GM23248 (cell line): ENCODE results near the gene RBM17. TPM values are rescaled to one million over a fixed set of nuclear protein-coding genes. Genes with fewer than 3 reads are reported as not detected.

Source experiments
- DNase-seq: peaks from one replicate; pipeline ENCODE4 v3.0.0-alpha.2; 2015
- H2AFZ ChIP-seq: fragments of 200-600 bp; sonication (generic); 2 replicates; pipeline ENCODE4 v1.6.1; 2016; ENCODE audit warnings: antibody characterized with exemption
- H3F3A ChIP-seq: fragments of 200-600 bp; sonication (generic); 2 replicates; pipeline ENCODE4 v1.6.1; 2016; ENCODE audit warnings: mild to moderate bottlenecking, antibody characterized with exemption, mixed run types; ENCODE audit not compliant: insufficient read depth
- H3K27ac ChIP-seq: fragments of 200-600 bp; sonication (generic); 2 replicates; pipeline ENCODE4 v1.5.1; 2016; ENCODE audit warnings: mild to moderate bottlenecking
- H3K27me3 ChIP-seq: fragments of 200-600 bp; sonication (generic); replicated peaks from 2 replicates; pipeline ENCODE4 v1.6.1; 2016; ENCODE audit warnings: mild to moderate bottlenecking; ENCODE audit not compliant: insufficient read depth
- H3K36me3 ChIP-seq: fragments of 200-600 bp; sonication (generic); 2 replicates; pipeline ENCODE4 v1.6.1; 2016; ENCODE audit warnings: low read depth, mild to moderate bottlenecking
- H3K4me1 ChIP-seq: fragments of 200-600 bp; sonication (generic); 2 replicates; pipeline ENCODE4 v1.6.1; 2016; ENCODE audit warnings: mild to moderate bottlenecking; ENCODE audit not compliant: insufficient read depth
- H3K4me2 ChIP-seq: fragments of 200-600 bp; sonication (generic); one replicate; pipeline ENCODE4 v1.6.1; 2016; ENCODE audit warnings: mild to moderate bottlenecking; ENCODE audit not compliant: unreplicated experiment
- H3K4me3 ChIP-seq: fragments of 200-600 bp; sonication (generic); 2 replicates; pipeline ENCODE4 v1.5.1; 2016; ENCODE audit warnings: mild to moderate bottlenecking
- H3K79me2 ChIP-seq: fragments of 200-600 bp; sonication (generic); 2 replicates; pipeline ENCODE4 v1.6.1; 2016; ENCODE audit warnings: mild to moderate bottlenecking; ENCODE audit not compliant: insufficient read depth
- H3K9ac ChIP-seq: fragments of 200-600 bp; sonication (generic); 2 replicates; pipeline ENCODE4 v1.6.1; 2016; ENCODE audit warnings: mild to moderate bottlenecking
- H3K9me2 ChIP-seq: fragments of 200-600 bp; sonication (generic); 2 replicates; pipeline ENCODE4 v1.6.1; 2016; ENCODE audit warnings: mixed run types, mild to moderate bottlenecking, moderate library complexity; ENCODE audit not compliant: insufficient read depth
- H3K9me3 ChIP-seq: fragments of 200-600 bp; sonication (generic); one replicate; pipeline ENCODE4 v1.6.1; 2017; ENCODE audit warnings: low read depth
- H4K20me1 ChIP-seq: fragments of 200-600 bp; sonication (generic); 2 replicates; pipeline ENCODE4 v1.6.0; 2016; ENCODE audit not compliant: insufficient read depth
- EZH2 ChIP-seq: fragments of 200-600 bp; sonication (generic); IDR thresholded peaks from 2 replicates; pipeline ENCODE4 v1.6.1; 2018; ENCODE audit warnings: antibody characterized with exemption, mild to moderate bottlenecking; ENCODE audit not compliant: insufficient read depth, poor library complexity, severe bottlenecking
- EZH2phosphoT487 ChIP-seq: fragments of 200-600 bp; sonication (generic); IDR thresholded peaks from 2 replicates; pipeline ENCODE4 v1.6.1; 2018; ENCODE audit warnings: antibody characterized with exemption, moderate library complexity, mild to moderate bottlenecking, low read depth; ENCODE audit not compliant: insufficient read depth
- WGBS, 2 experiments: methylation state at CpG; one replicate each; pipeline ENCODE4 v1.1.6; 2015 to 2017; ENCODE audit warnings: low lambda C conversion rate in 2 of 2, low coverage in 1 of 2; ENCODE audit errors: missing lambda C conversion rate in 2 of 2; 5-methylcytosine and 5-hydroxymethylcytosine counted together
- in situ Hi-C: fragments of 300-500 bp; cut with MboI; formaldehyde crosslinking; loops from 2 replicates; pipeline ENCODE4 v1.15.0; 2020
- polyA plus RNA-seq: library from polyadenylated mRNA; unstranded; fragments of >200 nt; fragmentation: Nextera tagmentation; extraction: Ambion mirVana; gene quantifications from 2 replicates; pipeline ENCODE4 v1.2.1, GENCODE V29; 2016
- total RNA-seq: library from RNA; depleted of rRNA; stranded (reverse); fragments of >200 nt; shearing (Covaris generic); gene quantifications from 2 replicates; pipeline ENCODE4 v1.2.3, GENCODE V29; 2014

RBM17 gene
- total and polyA plus RNA-seq, 2 experiments from 2014 or later = 24.1 to 99.9 TPM

DNA sequence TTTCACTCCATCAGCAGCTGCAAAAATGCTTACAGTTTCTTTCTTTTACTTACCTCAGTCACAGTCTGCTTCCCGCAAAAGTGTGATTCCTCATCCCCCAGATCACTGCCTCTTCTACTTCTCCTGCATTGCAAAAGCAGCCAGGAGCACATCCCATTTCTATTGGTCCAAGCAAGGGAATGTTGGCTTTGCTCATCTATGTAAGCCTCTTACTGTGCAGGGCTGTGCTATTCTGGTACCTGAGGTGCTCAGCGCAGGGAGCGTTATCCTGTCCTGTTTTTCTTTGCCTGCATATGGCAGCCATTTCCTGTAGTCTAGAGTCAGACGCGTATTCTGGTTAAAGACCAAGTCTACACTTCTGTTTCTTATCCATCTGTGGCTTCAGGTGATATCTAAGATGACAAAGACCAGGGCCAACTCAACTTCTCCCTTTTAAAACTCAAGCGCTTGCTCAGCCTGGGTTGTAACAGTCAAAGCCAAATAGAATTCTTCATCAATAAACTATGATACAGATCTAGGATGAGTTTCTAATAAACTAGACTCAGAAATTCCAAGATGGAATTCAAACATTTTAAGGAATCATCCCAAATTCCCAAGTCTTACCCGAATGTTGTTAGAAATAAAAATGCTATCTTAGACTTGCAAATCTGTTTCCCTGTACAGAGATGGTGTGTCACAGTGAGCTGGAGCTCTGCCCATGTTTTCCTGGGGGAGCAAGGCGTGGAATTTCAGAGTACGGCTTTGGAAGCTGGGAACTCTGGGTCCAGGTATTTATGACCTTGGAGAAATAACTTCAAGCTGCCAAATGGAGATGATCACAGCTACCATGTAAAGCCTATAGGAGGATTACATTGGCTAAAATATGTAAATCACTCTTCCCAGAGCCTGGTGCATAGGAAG, 6.1 kb upstream of the RBM17 start:
- H3K4me2 ChIP-seq = no peak overlapping the region
- no peak overlapping the region for H3K9ac ChIP-seq
- in situ Hi-C loops = no loop called here

DNA sequence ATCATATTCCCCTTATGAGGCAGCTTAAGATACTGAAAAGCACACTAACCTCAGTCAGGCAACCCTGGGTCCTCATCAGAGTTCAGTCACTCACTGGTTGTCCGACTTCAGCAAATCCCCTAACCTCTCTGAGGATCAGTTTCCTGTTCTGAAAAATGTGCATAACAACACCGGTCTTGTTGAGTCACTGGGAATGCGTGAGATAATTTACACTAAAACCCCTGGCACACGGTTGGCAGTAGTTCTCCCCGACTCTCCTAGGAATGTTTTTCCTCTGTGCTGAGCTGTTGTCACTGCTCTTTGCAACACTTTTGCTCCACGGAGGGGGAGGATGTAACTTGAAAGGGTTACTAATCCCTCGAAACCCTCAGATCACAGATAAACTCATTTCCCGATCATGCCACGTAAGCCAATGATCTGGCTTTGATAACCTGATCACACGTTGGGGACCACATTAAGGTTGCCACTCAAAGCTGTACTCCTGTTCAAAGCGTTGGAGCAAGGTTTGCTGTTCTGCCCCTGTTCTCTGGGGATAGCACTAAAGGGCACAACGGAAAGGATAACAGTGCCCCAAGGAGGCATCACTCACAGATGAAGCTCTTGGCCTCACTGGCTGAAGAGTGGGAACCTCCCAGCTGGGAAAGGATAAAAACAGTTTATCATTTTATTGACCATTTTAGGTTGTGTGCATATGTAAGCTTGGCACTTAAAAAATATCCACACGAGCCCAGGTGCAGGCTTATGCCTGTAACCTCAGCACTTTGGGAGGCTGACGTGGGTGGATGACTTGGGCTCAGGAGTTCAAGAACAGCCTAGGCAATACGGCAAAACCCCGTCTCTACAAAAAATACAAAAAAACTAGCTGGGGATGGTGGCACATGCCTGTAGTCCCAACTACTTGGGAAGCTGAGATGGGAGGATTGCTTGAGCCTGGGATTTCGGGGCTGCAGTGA, 5.0 kb upstream of the RBM17 start:
- 0 out of 2 replicates have a peak overlapping the region, but pooled peaks have one; percentile 20 for H2AFZ ChIP-seq

More for the DNA sequence above, 6.1 kb upstream of the RBM17 start:
- Histone ChIP-seq H3F3A (no peaks in the 10 kb centered on the region), H3K36me3 (no peaks in the 10 kb centered on the region), H3K4me1 (peaks cover 3% of the 10 kb centered on the region; the same call in 1 of the 2 replicates), H3K4me3 (no peak overlapping the region), H3K79me2 (no peaks in the 10 kb centered on the region), H3K9me3 (no peaks in the 10 kb centered on the region), H4K20me1 (no peaks in the 10 kb centered on the region), H3K9me2 (no peaks in the 10 kb centered on the region), H3K27ac (no peak overlapping the region), H3K27me3 (no peaks in the 10 kb centered on the region), H2AFZ (no peak overlapping the region)
- TF ChIP-seq EZH2 = no peak
- TF ChIP-seq EZH2phosphoT487 = no peak
- WGBS, 2 experiments = 68 to 73% methylated on average over 9 of the region's 9 CpGs
- DNase-seq = no peak

GRCh38 chr10:6086375-6087233, 2.2 kb upstream of the RBM17 start:
- peak overlapping the region; percentile 66 for H2AFZ ChIP-seq
- DNase-seq = peak; percentile 94
- H3K4me2 ChIP-seq = peak overlapping the region; percentile 82
- H3K9ac ChIP-seq = peak overlapping the region; percentile 37
- no peak for TF ChIP-seq EZH2
- no peak for TF ChIP-seq EZH2phosphoT487
- H3K4me1 ChIP-seq = peaks cover 18% of the 10 kb centered on the region
- H3F3A ChIP-seq = no peaks in the 10 kb centered on the region
- H3K9me2 ChIP-seq = no peaks in the 10 kb centered on the region
- in situ Hi-C loops = no loop called here
- peaks cover 26% of the 10 kb centered on the region for H3K79me2 ChIP-seq
- no peak overlapping the region for H3K27ac ChIP-seq
- H3K27me3 ChIP-seq = no peaks in the 10 kb centered on the region
- no peaks in the 10 kb centered on the region for H3K9me3 ChIP-seq
- peak overlapping the region; percentile 43 for H3K4me3 ChIP-seq
- H4K20me1 ChIP-seq = peaks cover 16% of the 10 kb centered on the region; the same call in 1 of the 2 replicates
- 11 to 12% methylated on average over 19 of the region's 19 CpGs for WGBS, 2 experiments
- no peaks in the 10 kb centered on the region for H3K36me3 ChIP-seq

More for the DNA sequence above, 5.0 kb upstream of the RBM17 start:
- peak; percentile 23 for DNase-seq
- in situ Hi-C loops = no loop called here
- Histone ChIP-seq H3K9ac (no peak overlapping the region), H3K9me3 (no peaks in the 10 kb centered on the region), H3K4me2 (no peak overlapping the region), H3K4me3 (no peak overlapping the region), H3K9me2 (no peaks in the 10 kb centered on the region), H3K27me3 (no peaks in the 10 kb centered on the region), H3K4me1 (peaks cover 3% of the 10 kb centered on the region; the same call in 1 of the 2 replicates), H3K79me2 (no peaks in the 10 kb centered on the region), H3F3A (no peaks in the 10 kb centered on the region), H3K27ac (no peak overlapping the region), H3K36me3 (no peaks in the 10 kb centered on the region), H4K20me1 (no peaks in the 10 kb centered on the region)
- 48 to 54% methylated on average over 17 of the region's 17 CpGs for WGBS, 2 experiments
- TF ChIP-seq EZH2phosphoT487 = no peak
- no peak for TF ChIP-seq EZH2
